HG03439 (cell line): ENCODE measurements around the gene EFHD2.
"Not testable (repeated sequence)": the region's sequence is repeated elsewhere in the genome, so short reads cannot be mapped to it uniquely, and the experiment has no call there.

Experiments
- ATAC-seq: cut with Tn5 transposase; IDR thresholded peaks from one replicate; pipeline ENCODE4 v1.9.1; 2021; ENCODE audit warnings: mild to moderate bottlenecking, moderate library complexity; ENCODE audit not compliant: unreplicated experiment

EFHD2 gene

GRCh38 chr1:15429701-15430149, 20.0 kb downstream of the EFHD2 start:
- ATAC-seq, result no peak

- ATAC-seq, result no peak
These were observed 21.3 kb downstream of the EFHD2 start for GRCh38 chr1:15430787-15431570.

GRCh38 chr1:15431571-15431948, 21.9 kb downstream of the EFHD2 start:
- no peak for ATAC-seq

GRCh38 chr1:15432324-15432723, 22.6 kb downstream of the EFHD2 start:
- ATAC-seq, result no peak

- ATAC-seq, result no peak
These were observed 23.8 kb downstream of the EFHD2 start for GRCh38 chr1:15433471-15433870.

- ATAC-seq, result not testable (repeated sequence)
These were observed 25.1 kb downstream of the EFHD2 start for GRCh38 chr1:15434739-15435138.

- no peak for ATAC-seq
These were observed 25.8 kb downstream of the EFHD2 start for GRCh38 chr1:15435239-15436077.

GRCh38 chr1:15436881-15437442, 27.3 kb downstream of the EFHD2 start:
- ATAC-seq, result no peak

GRCh38 chr1:15439325-15439724, 29.6 kb downstream of the EFHD2 start:
- ATAC-seq, result no peak

GRCh38 chr1:15440357-15440756, 30.7 kb downstream of the EFHD2 start:
- ATAC-seq, result no peak

- no peak for ATAC-seq
These were observed 31.6 kb downstream of the EFHD2 start for GRCh38 chr1:15441247-15441646.

GRCh38 chr1:15442119-15442518, 32.4 kb downstream of the EFHD2 start:
- no peak for ATAC-seq

GRCh38 chr1:15442759-15443158, 33.1 kb downstream of the EFHD2 start:
- ATAC-seq, result no peak

GRCh38 chr1:15443281-15443680, 33.6 kb downstream of the EFHD2 start:
- no peak for ATAC-seq

GRCh38 chr1:15444468-15445389, 35.0 kb downstream of the EFHD2 start:
- ATAC-seq, result no peak

- ATAC-seq, result no peak
These were observed 35.9 kb downstream of the EFHD2 start for GRCh38 chr1:15445390-15446122.

- ATAC-seq, result no peak
These were observed 36.5 kb downstream of the EFHD2 start for GRCh38 chr1:15446212-15446611.

- no peak for ATAC-seq
These were observed 39.3 kb downstream of the EFHD2 start for GRCh38 chr1:15448877-15449462.

- ATAC-seq, result no peak
These were observed 39.9 kb downstream of the EFHD2 start for GRCh38 chr1:15449567-15449966.
